SK-N-SH treated with all-trans-retinoic acid at 6 μM for 48 hours (cell line): ENCODE data around the gene FKBP4.

Experiments used
- SNAI2 ChIP-seq: fragments of 250-450 bp; sonication (Bioruptor Pico); IDR thresholded peaks from 2 replicates; pipeline ENCODE4 v1.5.0; 2020; ENCODE audit warnings: mild to moderate bottlenecking, moderate library complexity
- ZC3H10 ChIP-seq: fragments of 250-450 bp; sonication (Bioruptor Pico); IDR thresholded peaks from 2 replicates; pipeline ENCODE4 v1.5.1; 2021; ENCODE audit warnings: mild to moderate bottlenecking, moderate library complexity
- ZFP3 ChIP-seq: fragments of 250-450 bp; sonication (Bioruptor Pico); IDR thresholded peaks from 2 replicates; pipeline ENCODE4 v1.5.0; 2020; ENCODE audit warnings: mild to moderate bottlenecking, moderate library complexity
- TF ChIP-seq, protein P1 (sequence below): fragments of 250-450 bp; sonication (Bioruptor Pico); IDR thresholded peaks from 2 replicates; pipeline ENCODE4 v1.8.0; 2021; ENCODE audit warnings: low read depth, mild to moderate bottlenecking, moderate library complexity, borderline replicate concordance

DNA sequence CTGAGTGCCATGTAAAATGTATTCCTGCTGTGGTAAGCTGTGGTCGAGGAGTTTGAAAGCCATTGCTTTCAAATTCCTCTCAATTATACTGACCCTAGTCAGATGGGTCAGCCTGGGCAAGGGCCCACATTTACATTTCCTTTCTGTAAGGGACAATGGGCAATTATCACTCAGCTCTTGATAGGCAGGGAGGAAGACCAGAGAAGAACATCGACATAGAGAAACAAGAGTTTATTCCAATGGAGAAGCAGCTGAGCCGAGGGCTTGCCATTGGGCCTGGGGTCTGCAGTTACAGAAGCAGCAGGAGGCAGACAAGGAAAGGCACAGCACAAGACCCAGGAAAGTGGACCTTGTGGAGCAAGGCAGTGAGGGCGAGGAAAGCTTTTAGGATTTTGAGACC is 30.4 kb downstream of the FKBP4 start:
- TF ChIP-seq, protein P1, sequence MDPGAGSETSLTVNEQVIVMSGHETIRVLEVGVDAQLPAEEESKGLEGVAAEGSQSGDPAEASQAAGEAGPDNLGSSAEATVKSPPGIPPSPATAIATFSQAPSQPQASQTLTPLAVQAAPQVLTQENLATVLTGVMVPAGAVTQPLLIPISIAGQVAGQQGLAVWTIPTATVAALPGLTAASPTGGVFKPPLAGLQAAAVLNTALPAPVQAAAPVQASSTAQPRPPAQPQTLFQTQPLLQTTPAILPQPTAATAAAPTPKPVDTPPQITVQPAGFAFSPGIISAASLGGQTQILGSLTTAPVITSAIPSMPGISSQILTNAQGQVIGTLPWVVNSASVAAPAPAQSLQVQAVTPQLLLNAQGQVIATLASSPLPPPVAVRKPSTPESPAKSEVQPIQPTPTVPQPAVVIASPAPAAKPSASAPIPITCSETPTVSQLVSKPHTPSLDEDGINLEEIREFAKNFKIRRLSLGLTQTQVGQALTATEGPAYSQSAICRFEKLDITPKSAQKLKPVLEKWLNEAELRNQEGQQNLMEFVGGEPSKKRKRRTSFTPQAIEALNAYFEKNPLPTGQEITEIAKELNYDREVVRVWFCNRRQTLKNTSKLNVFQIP (CRISPR knock-in tag): no peak
- no peak for TF ChIP-seq ZFP3 (CRISPR knock-in tag)
- TF ChIP-seq SNAI2 (CRISPR knock-in tag): no peak
- TF ChIP-seq ZC3H10 (CRISPR knock-in tag): no peak
